Astrocyte (in vitro differentiated cells and primary cell): ENCODE results near the gene FIZ1. TPM values are rescaled to one million over a fixed set of nuclear protein-coding genes. Genes with fewer than 3 reads are reported as not detected.

ENCODE experiments used
- DNase-seq: peaks from one replicate; pipeline ENCODE4 v3.0.0-alpha.2; 2010; ENCODE audit warnings: low read depth
- FAIRE-seq: peaks from 2 replicates; lab custom pipeline; 2011; peaks lifted over from hg19 to GRCh38; lab: Jason Lieb, UNC
- H2AFZ ChIP-seq: 2 replicates; pipeline ENCODE4 v1.6.0; 2012; ENCODE audit warnings: low read depth, low read length, inconsistent platforms
- H3K27ac ChIP-seq: 2 replicates; pipeline ENCODE4 v1.5.1; 2011; ENCODE audit warnings: low read depth, low read length, inconsistent platforms
- H3K27me3 ChIP-seq: 2 replicates; pipeline ENCODE4 v1.6.0; 2011; ENCODE audit warnings: low read length, inconsistent platforms; ENCODE audit not compliant: insufficient read depth
- H3K36me3 ChIP-seq: 2 replicates; pipeline ENCODE4 v1.5.1; 2011; ENCODE audit warnings: low read length, inconsistent platforms; ENCODE audit not compliant: insufficient read depth
- H3K4me1 ChIP-seq: 2 replicates; pipeline ENCODE4 v1.5.1; 2011; ENCODE audit warnings: low read length, inconsistent platforms; ENCODE audit not compliant: insufficient read depth
- H3K4me2 ChIP-seq: 2 replicates; pipeline ENCODE4 v1.6.0; 2012; ENCODE audit warnings: low read length, inconsistent platforms
- H3K4me3 ChIP-seq: 2 replicates; pipeline ENCODE4 v1.5.1; 2011; ENCODE audit warnings: low read depth, mild to moderate bottlenecking, low read length, inconsistent platforms; ENCODE audit not compliant: insufficient read depth
- H3K79me2 ChIP-seq: 2 replicates; pipeline ENCODE4 v1.6.0; 2012; ENCODE audit warnings: mild to moderate bottlenecking, low read length, inconsistent platforms; ENCODE audit not compliant: insufficient read depth
- H3K9ac ChIP-seq: 2 replicates; pipeline ENCODE4 v1.6.0; 2012; ENCODE audit warnings: mild to moderate bottlenecking, low read length, inconsistent platforms
- H3K9me3 ChIP-seq: 2 replicates; pipeline ENCODE4 v1.5.1; 2012; ENCODE audit warnings: low read depth, mild to moderate bottlenecking, low read length, inconsistent platforms; ENCODE audit not compliant: insufficient read depth
- H4K20me1 ChIP-seq: 2 replicates; pipeline ENCODE4 v1.6.0; 2012; ENCODE audit warnings: low read length, inconsistent platforms; ENCODE audit not compliant: insufficient read depth
- H3K27ac Mint-ChIP-seq: one replicate; pipeline ENCODE4 v1.8.0; 2021; ENCODE audit warnings: mild to moderate bottlenecking, mixed read lengths; ENCODE audit not compliant: unreplicated experiment
- H3K27me3 Mint-ChIP-seq: one replicate; pipeline ENCODE4 v1.8.0; 2021; ENCODE audit warnings: low read depth, mixed read lengths; ENCODE audit not compliant: unreplicated experiment
- H3K36me3 Mint-ChIP-seq: one replicate; pipeline ENCODE4 v1.8.0; 2021; ENCODE audit warnings: low read depth, mixed read lengths; ENCODE audit not compliant: unreplicated experiment
- H3K4me1 Mint-ChIP-seq: one replicate; pipeline ENCODE4 v1.8.0; 2021; ENCODE audit warnings: low read depth, mixed read lengths; ENCODE audit not compliant: unreplicated experiment
- H3K4me3 Mint-ChIP-seq: one replicate; pipeline ENCODE4 v1.8.0; 2021; ENCODE audit warnings: mild to moderate bottlenecking, moderate library complexity, mixed read lengths; ENCODE audit not compliant: unreplicated experiment
- H3K9me3 Mint-ChIP-seq: one replicate; pipeline ENCODE4 v1.8.0; 2021; ENCODE audit warnings: mild to moderate bottlenecking, mixed read lengths; ENCODE audit not compliant: unreplicated experiment
- EZH2 ChIP-seq: IDR thresholded peaks from 2 replicates; pipeline ENCODE4 v1.6.1; 2012; ENCODE audit warnings: mild to moderate bottlenecking, low read length, inconsistent platforms; ENCODE audit not compliant: insufficient read depth
- total RNA-seq: library from RNA; stranded (reverse); gene quantifications from 2 replicates; pipeline ENCODE4 v1.2.1, GENCODE V29; 2021
- TF ChIP-seq, protein P1 (sequence below): IDR thresholded peaks from 2 replicates; pipeline ENCODE4 v1.5.1; 2011; ENCODE audit warnings: low read depth, mild to moderate bottlenecking, inconsistent platforms, low read length, moderate library complexity; ENCODE audit not compliant: insufficient read depth

FIZ1 gene
- total RNA-seq, 1 donor from 2014 or later: 14.5 TPM

- peaks cover 16% of the 10 kb centered on the region for H3K4me1 Mint-ChIP-seq
- no peaks in the 10 kb centered on the region for H3K9me3 ChIP-seq
- peaks cover 2% of the 10 kb centered on the region for H3K36me3 Mint-ChIP-seq
- H2AFZ ChIP-seq: no peak overlapping the region
- peaks cover 26% of the 10 kb centered on the region for H3K4me1 ChIP-seq
- H3K4me3 ChIP-seq: no peak overlapping the region
- peak overlapping the region; percentile 17 for H3K9ac ChIP-seq
- no peaks in the 10 kb centered on the region for H3K36me3 ChIP-seq
- peak overlapping the region; percentile 40 for H3K27ac ChIP-seq
- no peaks in the 10 kb centered on the region for H3K27me3 ChIP-seq
- peak; percentile 82 for DNase-seq
- no peak overlapping the region for H3K27ac Mint-ChIP-seq
- no peak for TF ChIP-seq EZH2
- TF ChIP-seq, protein P1, sequence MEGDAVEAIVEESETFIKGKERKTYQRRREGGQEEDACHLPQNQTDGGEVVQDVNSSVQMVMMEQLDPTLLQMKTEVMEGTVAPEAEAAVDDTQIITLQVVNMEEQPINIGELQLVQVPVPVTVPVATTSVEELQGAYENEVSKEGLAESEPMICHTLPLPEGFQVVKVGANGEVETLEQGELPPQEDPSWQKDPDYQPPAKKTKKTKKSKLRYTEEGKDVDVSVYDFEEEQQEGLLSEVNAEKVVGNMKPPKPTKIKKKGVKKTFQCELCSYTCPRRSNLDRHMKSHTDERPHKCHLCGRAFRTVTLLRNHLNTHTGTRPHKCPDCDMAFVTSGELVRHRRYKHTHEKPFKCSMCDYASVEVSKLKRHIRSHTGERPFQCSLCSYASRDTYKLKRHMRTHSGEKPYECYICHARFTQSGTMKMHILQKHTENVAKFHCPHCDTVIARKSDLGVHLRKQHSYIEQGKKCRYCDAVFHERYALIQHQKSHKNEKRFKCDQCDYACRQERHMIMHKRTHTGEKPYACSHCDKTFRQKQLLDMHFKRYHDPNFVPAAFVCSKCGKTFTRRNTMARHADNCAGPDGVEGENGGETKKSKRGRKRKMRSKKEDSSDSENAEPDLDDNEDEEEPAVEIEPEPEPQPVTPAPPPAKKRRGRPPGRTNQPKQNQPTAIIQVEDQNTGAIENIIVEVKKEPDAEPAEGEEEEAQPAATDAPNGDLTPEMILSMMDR: no peak
- H3K79me2 ChIP-seq: no peaks in the 10 kb centered on the region
- no peak for FAIRE-seq
- peak overlapping the region; percentile 62 for H3K4me2 ChIP-seq
- H4K20me1 ChIP-seq: no peaks in the 10 kb centered on the region
- H3K27me3 Mint-ChIP-seq: peaks cover 3% of the 10 kb centered on the region
- H3K4me3 Mint-ChIP-seq: no peak overlapping the region
- no peaks in the 10 kb centered on the region for H3K9me3 Mint-ChIP-seq
Observed at GRCh38 chr19:55546822-55547614, 52.3 kb downstream of the FIZ1 start.

DNA sequence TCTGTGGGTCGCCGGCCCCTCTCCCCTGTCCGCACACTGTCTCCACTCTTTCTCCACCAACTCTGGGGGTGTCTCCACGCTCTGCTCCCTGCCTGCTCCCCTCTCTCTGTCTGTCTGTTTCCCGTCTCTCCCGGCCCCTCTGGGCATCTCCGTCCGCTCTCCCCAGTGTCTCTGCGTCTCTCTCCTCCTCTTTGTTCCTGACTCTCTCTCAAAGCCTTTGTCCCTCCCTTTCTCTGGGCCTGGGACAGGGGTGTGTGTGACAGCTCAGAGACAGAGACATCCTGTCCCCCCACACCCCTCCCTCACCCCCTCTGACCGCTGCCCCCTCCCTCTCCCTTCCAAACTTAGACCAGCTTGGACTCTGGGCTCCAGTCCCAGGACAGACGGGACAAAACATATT lies 53.3 kb downstream of the FIZ1 start:
- H3K4me2 ChIP-seq: no peak overlapping the region
- no peaks in the 10 kb centered on the region for H3K36me3 ChIP-seq
- no peaks in the 10 kb centered on the region for H4K20me1 ChIP-seq
- peaks cover 16% of the 10 kb centered on the region for H3K4me1 Mint-ChIP-seq
- H3K79me2 ChIP-seq: no peaks in the 10 kb centered on the region
- no peaks in the 10 kb centered on the region for H3K9me3 ChIP-seq
- no peak overlapping the region for H2AFZ ChIP-seq
- no peak for DNase-seq
- FAIRE-seq: no peak
- H3K9ac ChIP-seq: no peak overlapping the region
- peaks cover 26% of the 10 kb centered on the region for H3K4me1 ChIP-seq
- no peak overlapping the region for H3K27ac ChIP-seq
- H3K27ac Mint-ChIP-seq: peak overlapping the region; percentile 47
- peaks cover 2% of the 10 kb centered on the region for H3K9me3 Mint-ChIP-seq
- no peak overlapping the region for H3K4me3 Mint-ChIP-seq
- TF ChIP-seq, protein P1: no peak
- no peak for TF ChIP-seq EZH2
- H3K27me3 ChIP-seq: no peaks in the 10 kb centered on the region
- H3K4me3 ChIP-seq: no peak overlapping the region
- H3K27me3 Mint-ChIP-seq: peaks cover 3% of the 10 kb centered on the region
- peaks cover 2% of the 10 kb centered on the region for H3K36me3 Mint-ChIP-seq

DNA sequence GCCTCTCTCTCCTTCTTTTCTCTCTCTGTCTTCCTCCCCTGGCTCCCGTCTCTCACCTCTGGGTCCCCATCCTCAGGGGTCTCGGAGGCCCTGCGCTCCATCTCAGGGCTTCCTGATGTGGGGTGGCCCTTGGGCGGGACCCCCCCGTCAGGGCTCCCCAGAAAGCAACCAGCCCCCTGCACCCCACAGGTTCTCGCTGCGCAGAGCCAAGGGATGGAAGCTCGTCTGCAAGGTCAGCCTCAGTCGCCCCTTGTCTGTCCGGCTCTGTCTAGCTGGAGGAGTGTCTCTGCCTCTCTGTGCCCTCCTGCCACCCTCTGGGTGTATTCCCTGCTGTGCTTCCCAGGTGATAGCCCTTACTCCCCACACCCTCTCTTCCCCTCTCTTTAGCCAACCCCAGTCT lies 53.9 kb downstream of the FIZ1 start, which contains the start of gene SBK3:
Gene SBK3, minus strand, starts transcription at position 101 of the 400 bp plus-strand sequence. Its CDS starts 0 bp downstream, at position 101.
- H3K4me3 ChIP-seq: no peak within 1 kb of the TSS
- no peak for FAIRE-seq
- peaks cover 3% of the 10 kb centered on the region for H3K27me3 Mint-ChIP-seq
- peak within 1 kb of the TSS; percentile 47 for H3K27ac Mint-ChIP-seq
- TF ChIP-seq, protein P1: no peak
- TF ChIP-seq EZH2: no peak
- H4K20me1 ChIP-seq: no peaks in the 10 kb centered on the region
- H3K4me3 Mint-ChIP-seq: peak within 1 kb of the TSS; percentile 54
- no peak within 1 kb of the TSS for H3K9ac ChIP-seq
- H3K4me2 ChIP-seq: no peak within 1 kb of the TSS
- H3K27me3 ChIP-seq: no peaks in the 10 kb centered on the region
- peaks cover 21% of the 10 kb centered on the region for H3K4me1 ChIP-seq
- no peak within 1 kb of the TSS for H3K27ac ChIP-seq
- peaks cover 2% of the 10 kb centered on the region for H3K36me3 Mint-ChIP-seq
- H3K79me2 ChIP-seq: no peaks in the 10 kb centered on the region
- no peaks in the 10 kb centered on the region for H3K9me3 ChIP-seq
- peaks cover 2% of the 10 kb centered on the region for H3K9me3 Mint-ChIP-seq
- no peak within 1 kb of the TSS for H2AFZ ChIP-seq
- H3K36me3 ChIP-seq: no peaks in the 10 kb centered on the region
- DNase-seq: no peak
- H3K4me1 Mint-ChIP-seq: peaks cover 15% of the 10 kb centered on the region
